ENCODE results near the gene COX4I1.

The COX4I1 gene

GRCh38 chr16:85799497-85800320 is at the start of gene COX4I1, which contains the start of gene EMC8:
TSS of gene COX4I1 (plus strand) at chr16:85799695. CDS start at chr16:85801206, 1,511 bp downstream.
TSS of gene EMC8 (minus strand) at chr16:85799544. CDS start at chr16:85799295, 249 bp downstream.
- DNase-seq = peak; percentile 95 to 96
- TF ChIP-seq GATA1 (IDR thresholded peaks at IDR 0.05; ENCODE audit: low read depth, low read length) (no peak), POLR2A (IDR thresholded peaks at IDR 0.05; ENCODE audit: low read length) (peak; percentile 79)

- no peak for DNase-seq
- no peak for TF ChIP-seq GATA1 (IDR thresholded peaks at IDR 0.05; ENCODE audit: low read depth, low read length)
- TF ChIP-seq POLR2A (IDR thresholded peaks at IDR 0.05; ENCODE audit: low read length) = no peak
Measured at GRCh38 chr16:85749771-85750145, 49.7 kb upstream of the COX4I1 start.

DNA sequence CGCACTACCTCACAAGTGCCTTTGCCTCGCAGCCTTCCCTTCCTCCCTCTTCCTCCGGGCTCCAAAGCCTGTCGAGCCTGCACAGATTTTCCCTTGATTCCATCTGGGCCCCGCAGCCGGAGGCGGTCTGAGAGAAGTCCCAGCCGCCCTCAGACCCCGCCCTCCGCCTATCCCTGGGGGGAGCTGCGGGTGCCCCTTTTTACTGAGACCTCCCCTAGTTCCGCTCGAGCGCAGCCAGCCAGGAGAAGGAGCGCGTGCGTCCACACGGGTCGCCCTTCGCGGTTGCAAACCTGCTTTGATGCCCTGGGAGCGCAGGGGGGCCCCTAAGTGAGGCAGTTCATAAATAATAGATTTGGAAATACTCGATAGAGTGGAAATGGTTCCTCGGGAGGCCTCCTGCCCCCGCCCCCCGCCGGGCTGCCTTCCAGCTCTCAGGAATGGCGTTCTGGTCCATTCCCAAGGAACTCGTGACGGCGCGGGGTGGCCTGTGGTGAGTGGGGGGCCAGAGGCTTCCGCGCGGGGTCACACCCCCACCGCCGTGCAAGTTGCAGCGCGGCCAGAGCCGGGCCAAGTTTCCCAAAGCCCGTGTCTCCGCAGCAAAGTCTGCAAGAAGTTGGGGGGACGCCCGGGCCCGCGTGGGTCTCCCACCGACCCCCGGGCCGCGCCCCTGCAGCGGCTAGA is 49.2 kb upstream of the COX4I1 start:
- no peak for DNase-seq
- TF ChIP-seq GATA1 (IDR thresholded peaks at IDR 0.05; ENCODE audit: low read depth, low read length) = no peak
- no peak for TF ChIP-seq POLR2A (IDR thresholded peaks at IDR 0.05; ENCODE audit: low read length)

DNA sequence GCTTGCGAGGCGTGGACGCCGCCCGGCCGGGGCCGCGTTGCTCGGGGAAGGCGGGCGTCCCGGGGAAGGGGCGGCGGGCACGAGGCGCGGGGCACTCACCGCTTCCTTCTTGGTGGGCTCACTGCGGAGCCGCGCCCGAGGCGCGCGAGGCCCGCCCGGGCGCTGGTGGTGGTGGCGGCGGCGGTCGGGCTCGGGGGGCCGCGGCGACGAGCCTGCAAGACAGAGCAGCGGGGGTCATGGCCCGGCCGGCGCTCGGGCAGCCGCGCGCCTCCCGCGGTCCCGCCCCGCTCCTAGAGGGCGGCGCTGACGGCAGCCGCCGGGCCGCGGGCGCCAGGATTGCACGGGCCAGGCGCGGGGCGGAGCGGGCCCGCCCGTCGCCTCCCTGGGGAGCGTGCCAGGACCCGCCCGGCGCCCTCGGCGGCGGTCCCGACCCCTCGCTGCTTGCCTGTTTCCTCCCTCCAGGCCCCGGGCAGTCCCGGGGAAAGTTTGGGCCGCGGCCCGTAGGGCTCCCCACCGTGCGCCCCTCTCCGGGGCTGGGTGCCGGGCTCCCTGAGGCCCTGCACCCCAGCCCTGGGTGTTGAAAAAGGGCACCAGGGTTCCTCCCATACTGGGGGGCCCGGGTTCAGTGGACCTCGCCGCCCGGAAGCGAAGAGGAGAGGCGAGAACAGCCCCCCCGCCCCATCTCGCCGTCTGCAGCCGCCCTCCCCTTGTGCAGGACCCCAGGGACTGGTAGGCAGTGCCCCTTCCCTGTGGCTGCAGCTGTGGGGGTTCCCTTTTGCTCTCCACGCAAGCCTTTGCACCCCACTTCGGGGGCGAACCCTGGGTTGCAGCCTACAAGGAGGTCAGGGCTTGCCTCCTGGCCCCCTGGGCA is 48.4 kb upstream of the COX4I1 start, which contains the start of gene C16orf74:
Gene C16orf74 (minus strand): TSS at position 270 of the 871 bp plus-strand sequence. CDS start 15,879 bp downstream, outside the sequence.
- peak; percentile 48 to 70 for DNase-seq
- TF ChIP-seq GATA1 (IDR thresholded peaks at IDR 0.05; ENCODE audit: low read depth, low read length) (no peak), POLR2A (IDR thresholded peaks at IDR 0.05; ENCODE audit: low read length) (no peak)

DNA sequence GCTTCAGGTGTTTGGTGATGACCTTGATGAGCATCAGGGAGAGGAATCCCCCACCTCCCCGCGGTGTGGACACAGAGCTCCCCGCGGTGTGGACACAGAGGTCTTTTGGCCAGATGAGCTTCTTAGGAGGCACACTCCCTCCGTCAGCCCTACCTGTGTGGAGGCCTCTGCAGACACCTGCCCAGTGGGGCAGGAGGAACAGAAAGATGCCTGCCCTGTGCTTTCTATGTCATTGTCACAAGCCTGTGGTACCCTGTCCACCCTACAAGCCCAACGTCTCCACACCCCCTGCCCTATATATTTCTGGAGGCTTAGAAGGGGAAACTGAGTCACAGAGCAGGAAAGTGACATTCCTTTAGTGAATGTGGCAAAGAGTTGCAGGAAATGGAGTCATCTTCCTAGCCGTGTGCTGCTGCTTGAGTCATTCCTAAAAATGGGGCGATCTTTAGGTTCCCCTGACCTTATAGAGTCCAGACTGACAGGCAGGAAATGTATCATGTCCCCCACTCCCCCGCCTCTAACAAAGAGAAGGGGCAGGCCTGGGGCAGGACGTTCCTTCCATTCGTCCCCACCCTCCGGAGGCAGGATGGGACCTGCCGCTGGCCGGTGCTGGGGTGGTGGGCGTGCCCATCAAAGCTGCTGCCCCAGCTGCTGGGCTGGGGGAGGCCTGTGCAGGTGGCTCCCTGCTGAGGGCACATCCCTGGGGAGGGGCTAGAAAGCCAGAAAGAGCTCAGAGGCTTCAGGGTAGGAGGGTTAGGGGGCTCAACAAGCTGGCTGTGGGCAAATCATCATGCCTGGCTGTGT is 47.6 kb upstream of the COX4I1 start:
- TF ChIP-seq GATA1 (IDR thresholded peaks at IDR 0.05; ENCODE audit: low read depth, low read length) (no peak), POLR2A (IDR thresholded peaks at IDR 0.05; ENCODE audit: low read length) (no peak)
- no peak for DNase-seq

DNA sequence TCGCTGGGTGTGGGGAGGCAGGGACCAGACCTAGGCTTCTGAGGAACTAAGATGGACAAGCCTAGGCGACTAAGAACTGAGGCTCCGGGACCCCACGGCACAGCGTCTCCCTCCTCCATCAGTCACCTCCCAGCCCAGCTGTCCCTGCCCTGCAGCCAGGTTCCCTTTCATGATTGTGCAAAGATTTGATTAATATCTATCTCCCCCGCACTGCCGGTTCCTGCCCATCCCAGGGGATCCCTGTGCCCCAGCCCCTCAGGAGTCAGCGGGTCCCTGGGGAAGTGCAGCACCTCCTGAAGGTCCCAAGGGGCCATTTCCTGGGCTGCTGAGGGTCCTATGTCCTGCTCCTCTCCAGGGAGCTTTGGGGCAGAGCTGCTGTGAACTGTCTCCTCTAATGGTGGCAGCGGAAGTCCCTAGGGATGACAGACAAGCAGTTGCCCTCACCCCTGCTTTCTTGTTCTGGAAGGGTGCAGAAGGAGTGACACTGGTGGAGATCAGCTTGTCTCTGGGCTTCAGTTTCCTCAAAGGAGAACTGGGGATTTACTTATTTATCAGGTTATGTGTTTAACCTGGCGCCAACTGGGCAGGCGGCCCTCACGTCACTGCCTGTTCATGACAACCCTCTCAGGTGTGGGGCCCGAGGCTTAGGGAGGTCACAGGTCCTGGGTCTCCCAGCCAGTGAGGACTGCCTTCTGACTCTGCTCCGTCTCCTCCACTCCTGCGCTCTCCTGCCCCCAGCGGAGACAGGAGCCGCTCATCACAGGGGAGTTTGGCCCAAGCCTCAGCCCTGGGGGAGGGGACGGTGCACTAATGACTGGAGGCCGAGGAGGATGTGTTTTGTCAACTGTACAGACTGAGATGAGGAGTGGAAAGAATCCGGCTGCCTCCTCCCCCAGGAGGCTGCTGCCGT is 46.7 kb upstream of the COX4I1 start:
- TF ChIP-seq GATA1 (IDR thresholded peaks at IDR 0.05; ENCODE audit: low read depth, low read length) (no peak), POLR2A (IDR thresholded peaks at IDR 0.05; ENCODE audit: low read length) (no peak)

DNA sequence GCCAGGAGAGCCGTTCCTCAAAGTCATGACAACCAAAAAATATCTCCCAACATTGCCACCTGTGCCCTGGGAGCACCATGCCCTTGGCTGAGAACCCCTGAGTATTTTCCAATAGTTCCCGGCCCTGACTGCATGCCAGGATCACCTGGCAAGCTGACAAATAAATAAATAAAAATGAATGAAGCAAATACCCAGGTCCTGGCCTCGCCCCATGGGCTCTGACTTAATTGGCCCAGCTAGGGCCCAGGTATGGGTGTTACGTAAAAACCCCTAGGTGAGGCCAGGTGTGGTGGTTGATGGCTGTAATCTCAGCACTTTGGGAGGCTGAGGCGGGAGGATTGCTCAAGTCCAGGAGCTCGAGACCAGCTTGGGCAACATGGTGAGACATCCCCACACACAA is 45.9 kb upstream of the COX4I1 start:
- TF ChIP-seq GATA1 (IDR thresholded peaks at IDR 0.05; ENCODE audit: low read depth, low read length) (no peak), POLR2A (IDR thresholded peaks at IDR 0.05; ENCODE audit: low read length) (no peak)
- DNase-seq = no peak

More for the DNA sequence above, 46.7 kb upstream of the COX4I1 start:
- DNase-seq = no peak

- no peak for TF ChIP-seq POLR2A (IDR thresholded peaks at IDR 0.05; ENCODE audit: low read length)
- no peak for TF ChIP-seq GATA1 (IDR thresholded peaks at IDR 0.05; ENCODE audit: low read depth, low read length)
- no peak for DNase-seq
Measured at GRCh38 chr16:85753976-85754375, 45.5 kb upstream of the COX4I1 start.

DNA sequence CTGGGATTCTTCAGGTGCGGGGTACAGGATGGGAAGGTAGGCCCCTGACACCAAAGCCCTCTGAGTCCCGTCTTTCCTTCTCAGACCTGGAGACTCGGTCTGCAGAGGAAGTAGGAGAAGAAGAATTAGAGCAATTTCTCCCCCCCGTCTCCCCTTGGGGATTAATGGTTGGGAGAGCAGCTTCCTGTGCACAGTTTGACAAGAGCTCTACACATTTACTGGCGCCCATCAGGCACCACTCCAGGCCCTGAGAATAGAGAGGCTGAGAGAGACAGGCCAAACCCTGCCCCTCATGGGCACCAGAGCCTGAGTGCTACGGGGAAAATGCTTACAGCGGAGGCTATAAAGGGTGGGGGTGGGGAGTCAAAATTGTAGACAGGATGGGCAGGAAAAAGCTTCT is 45.1 kb upstream of the COX4I1 start:
- TF ChIP-seq GATA1 (IDR thresholded peaks at IDR 0.05; ENCODE audit: low read depth, low read length) (no peak), POLR2A (IDR thresholded peaks at IDR 0.05; ENCODE audit: low read length) (no peak)
- no peak for DNase-seq

DNA sequence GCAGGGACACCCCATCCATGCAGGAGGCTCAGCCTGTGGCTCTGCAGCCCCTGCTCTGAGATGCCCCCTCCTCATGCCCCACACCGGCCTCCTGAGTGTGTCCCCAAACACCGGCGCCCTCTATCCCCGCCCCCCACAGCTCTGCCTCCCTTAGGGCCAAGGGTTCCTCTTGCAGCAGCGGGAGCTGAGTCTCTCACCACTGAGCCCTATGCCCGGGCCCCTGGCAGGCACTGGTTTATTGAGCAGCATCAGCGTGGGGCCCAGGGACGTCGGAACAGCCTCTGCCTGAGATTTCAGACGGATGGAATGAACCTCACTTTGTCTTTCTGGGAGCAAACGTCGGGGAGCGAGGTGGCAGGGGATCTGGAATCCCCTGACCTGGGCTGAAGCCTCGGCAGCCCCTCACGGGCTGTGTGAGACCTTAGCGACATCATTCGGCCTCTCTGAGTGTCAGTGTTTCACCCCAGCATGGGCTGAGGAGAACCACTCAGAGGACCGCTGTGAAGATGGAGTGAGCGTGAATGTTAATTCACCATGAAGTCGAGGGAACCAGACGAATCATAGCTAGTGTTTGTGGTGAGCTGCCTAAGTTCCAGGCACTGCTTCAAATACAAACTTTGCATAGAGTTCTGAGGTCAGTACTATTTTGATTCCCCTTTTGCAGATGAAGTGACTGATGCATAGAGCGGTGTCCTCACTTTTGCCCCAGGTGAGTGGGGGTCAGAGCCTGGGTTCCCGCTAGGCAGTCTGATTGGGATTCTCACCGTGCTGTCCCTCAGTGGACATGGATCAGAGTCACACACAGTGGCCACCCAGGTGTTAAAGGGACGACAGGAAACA is 43.3 kb upstream of the COX4I1 start:
- DNase-seq = no peak

GRCh38 chr16:85757341-85757822 is 42.1 kb upstream of the COX4I1 start:
- TF ChIP-seq POLR2A (IDR thresholded peaks at IDR 0.05; ENCODE audit: low read length) (no peak), GATA1 (IDR thresholded peaks at IDR 0.05; ENCODE audit: low read depth, low read length) (no peak)
- no peak for DNase-seq

More for the DNA sequence above, 43.3 kb upstream of the COX4I1 start:
- TF ChIP-seq GATA1 (IDR thresholded peaks at IDR 0.05; ENCODE audit: low read depth, low read length) (no peak), POLR2A (IDR thresholded peaks at IDR 0.05; ENCODE audit: low read length) (no peak)

All from erythroblast (primary cell).